Measurements from ENCODE around the gene TPD52L1. TPM values are rescaled to one million over a fixed set of nuclear protein-coding genes. Genes with fewer than 3 reads are reported as not detected.

Gene TPD52L1
- total RNA-seq, 2 donors from 2014 or later = 24.9 to 39.1 TPM

DNA sequence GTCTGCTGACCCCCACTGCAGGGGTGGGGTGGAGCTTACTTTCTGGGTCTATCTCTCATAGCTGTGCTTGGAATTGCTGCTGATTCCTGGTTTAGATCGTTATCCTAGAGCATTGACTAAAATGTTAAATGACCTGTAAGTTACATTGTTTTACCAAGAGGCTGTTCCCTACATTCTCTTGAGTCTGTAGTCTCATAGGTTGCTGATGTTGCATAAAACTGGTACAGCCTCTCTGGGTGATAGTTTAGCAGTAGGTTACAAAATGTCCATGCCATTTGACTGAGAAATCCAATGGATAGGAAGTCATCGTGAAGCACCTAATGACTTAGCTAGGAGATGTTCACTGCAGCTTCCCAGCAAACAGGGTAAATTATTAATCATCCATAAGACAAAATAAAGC, 62.4 kb downstream of the TPD52L1 start:
- TF ChIP-seq, protein P1, sequence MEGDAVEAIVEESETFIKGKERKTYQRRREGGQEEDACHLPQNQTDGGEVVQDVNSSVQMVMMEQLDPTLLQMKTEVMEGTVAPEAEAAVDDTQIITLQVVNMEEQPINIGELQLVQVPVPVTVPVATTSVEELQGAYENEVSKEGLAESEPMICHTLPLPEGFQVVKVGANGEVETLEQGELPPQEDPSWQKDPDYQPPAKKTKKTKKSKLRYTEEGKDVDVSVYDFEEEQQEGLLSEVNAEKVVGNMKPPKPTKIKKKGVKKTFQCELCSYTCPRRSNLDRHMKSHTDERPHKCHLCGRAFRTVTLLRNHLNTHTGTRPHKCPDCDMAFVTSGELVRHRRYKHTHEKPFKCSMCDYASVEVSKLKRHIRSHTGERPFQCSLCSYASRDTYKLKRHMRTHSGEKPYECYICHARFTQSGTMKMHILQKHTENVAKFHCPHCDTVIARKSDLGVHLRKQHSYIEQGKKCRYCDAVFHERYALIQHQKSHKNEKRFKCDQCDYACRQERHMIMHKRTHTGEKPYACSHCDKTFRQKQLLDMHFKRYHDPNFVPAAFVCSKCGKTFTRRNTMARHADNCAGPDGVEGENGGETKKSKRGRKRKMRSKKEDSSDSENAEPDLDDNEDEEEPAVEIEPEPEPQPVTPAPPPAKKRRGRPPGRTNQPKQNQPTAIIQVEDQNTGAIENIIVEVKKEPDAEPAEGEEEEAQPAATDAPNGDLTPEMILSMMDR (conservative IDR thresholded peaks at IDR 0.05) = no peak
- Histone ChIP-seq H3K4me1 (ENCODE audit: control insufficient read depth, insufficient read depth, low read length) (no peaks in the 10 kb centered on the region), H3K36me3 (ENCODE audit: control insufficient read depth, insufficient read depth, low read length) (no peaks in the 10 kb centered on the region), H3K27ac (ENCODE audit: low read depth, low read length) (no peak overlapping the region), H3K9ac (ENCODE audit: extremely low read depth, low read length, poor library complexity, severe bottlenecking) (no peak overlapping the region), H3K27me3 (ENCODE audit: control insufficient read depth, insufficient read depth, low read length, poor library complexity, severe bottlenecking) (no peaks in the 10 kb centered on the region), H3K4me3 (ENCODE audit: low read length) (no peak overlapping the region), H3K9me3 (ENCODE audit: control insufficient read depth, low read length) (no peaks in the 10 kb centered on the region)
- H3K27ac Mint-ChIP-seq = no peak overlapping the region
- H3K9me3 Mint-ChIP-seq = no peaks in the 10 kb centered on the region
- 86 to 90% methylated on average over 2 of the region's 2 CpGs for WGBS, 2 experiments (ENCODE audit: insufficient coverage in 1 of 2, insufficient read length in 1 of 2)
- no peaks in the 10 kb centered on the region for H3K27me3 Mint-ChIP-seq (ENCODE audit: insufficient read depth)
- no peak overlapping the region for H3K4me3 Mint-ChIP-seq
- no peaks in the 10 kb centered on the region for H3K36me3 Mint-ChIP-seq (ENCODE audit: low read depth)
- no peak for DNase-seq
- peaks cover 7% of the 10 kb centered on the region for H3K4me1 Mint-ChIP-seq

DNA sequence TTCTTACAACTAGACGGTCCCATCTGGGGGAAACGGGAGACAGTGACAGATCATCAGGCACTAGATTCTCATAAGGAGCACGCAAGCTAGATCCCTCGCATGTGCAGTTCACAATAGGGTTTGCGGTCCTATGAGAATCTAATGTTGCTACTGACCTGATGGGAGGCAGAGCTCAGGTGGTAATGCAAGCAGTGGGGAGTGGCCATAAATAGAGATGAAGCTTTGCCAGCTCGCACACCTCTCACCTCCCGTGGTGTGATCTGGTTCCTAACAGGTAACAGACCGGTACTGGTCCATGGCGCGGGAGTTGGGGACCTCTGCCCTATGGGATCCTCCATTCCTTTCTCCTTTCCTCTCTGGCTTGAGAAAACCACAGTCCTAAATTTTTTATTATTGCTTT, 63.8 kb downstream of the TPD52L1 start:
- Mint-ChIP-seq H3K27ac (no peak overlapping the region), H3K4me3 (no peak overlapping the region), H3K4me1 (peaks cover 7% of the 10 kb centered on the region), H3K27me3 (ENCODE audit: insufficient read depth) (no peaks in the 10 kb centered on the region), H3K36me3 (ENCODE audit: low read depth) (no peaks in the 10 kb centered on the region), H3K9me3 (no peaks in the 10 kb centered on the region)
- no peak overlapping the region for H3K9ac ChIP-seq (ENCODE audit: extremely low read depth, low read length, poor library complexity, severe bottlenecking)
- H3K27ac ChIP-seq (ENCODE audit: low read depth, low read length) = no peak overlapping the region
- TF ChIP-seq, protein P1 (conservative IDR thresholded peaks at IDR 0.05) = no peak
- WGBS, 2 experiments (ENCODE audit: insufficient coverage in 1 of 2, insufficient read length in 1 of 2) = 92 to 100% methylated on average over 4 to 10 of the region's 10 CpGs
- no peaks in the 10 kb centered on the region for H3K4me1 ChIP-seq (ENCODE audit: control insufficient read depth, insufficient read depth, low read length)
- no peaks in the 10 kb centered on the region for H3K9me3 ChIP-seq (ENCODE audit: control insufficient read depth, low read length)
- no peak for DNase-seq
- no peaks in the 10 kb centered on the region for H3K36me3 ChIP-seq (ENCODE audit: control insufficient read depth, insufficient read depth, low read length)
- no peaks in the 10 kb centered on the region for H3K27me3 ChIP-seq (ENCODE audit: control insufficient read depth, insufficient read depth, low read length, poor library complexity, severe bottlenecking)
- no peak overlapping the region for H3K4me3 ChIP-seq (ENCODE audit: low read length)

DNA sequence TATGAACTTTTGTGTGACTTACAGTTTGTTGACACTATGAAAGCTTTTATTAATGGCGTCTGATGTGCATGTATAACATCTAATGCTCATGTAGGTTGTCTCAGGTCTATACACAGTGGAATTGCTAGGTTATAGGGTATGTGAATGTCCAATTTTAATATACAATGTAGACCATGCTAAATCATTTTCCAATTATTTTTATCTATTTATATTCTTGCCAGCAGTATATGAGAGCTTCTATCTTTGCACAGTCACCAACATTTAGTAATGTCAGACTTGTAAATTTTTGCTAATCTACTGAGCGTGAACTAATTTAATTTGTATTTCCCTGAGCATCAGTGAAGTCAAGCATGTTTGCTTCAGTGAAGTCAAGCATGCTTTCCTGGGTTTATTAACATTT, 64.4 kb downstream of the TPD52L1 start:
- TF ChIP-seq, protein P1 (conservative IDR thresholded peaks at IDR 0.05) = no peak
- no peak overlapping the region for H3K27ac Mint-ChIP-seq

More for the DNA sequence above, 64.4 kb downstream of the TPD52L1 start:
- no peaks in the 10 kb centered on the region for H3K27me3 ChIP-seq (ENCODE audit: control insufficient read depth, insufficient read depth, low read length, poor library complexity, severe bottlenecking)
- no peaks in the 10 kb centered on the region for H3K27me3 Mint-ChIP-seq (ENCODE audit: insufficient read depth)
- no peaks in the 10 kb centered on the region for H3K36me3 ChIP-seq (ENCODE audit: control insufficient read depth, insufficient read depth, low read length)
- WGBS, 2 experiments (ENCODE audit: insufficient coverage in 1 of 2, insufficient read length in 1 of 2) = 86% methylated on average over 1 to 2 of the region's 2 CpGs
- no peaks in the 10 kb centered on the region for H3K36me3 Mint-ChIP-seq (ENCODE audit: low read depth)
- no peak for DNase-seq
- peaks cover 7% of the 10 kb centered on the region for H3K4me1 Mint-ChIP-seq
- H3K9me3 ChIP-seq (ENCODE audit: control insufficient read depth, low read length) = no peaks in the 10 kb centered on the region
- H3K4me3 ChIP-seq (ENCODE audit: low read length) = no peak overlapping the region
- H3K9me3 Mint-ChIP-seq = no peaks in the 10 kb centered on the region
- no peak overlapping the region for H3K27ac ChIP-seq (ENCODE audit: low read depth, low read length)
- H3K4me1 ChIP-seq (ENCODE audit: control insufficient read depth, insufficient read depth, low read length) = no peaks in the 10 kb centered on the region
- H3K9ac ChIP-seq (ENCODE audit: extremely low read depth, low read length, poor library complexity, severe bottlenecking) = no peak overlapping the region
- no peak overlapping the region for H3K4me3 Mint-ChIP-seq
